Small intestine (tissue), 7 donors: ENCODE measurements around the gene AIG1. TPM values are rescaled to one million over a fixed set of nuclear protein-coding genes. Genes with fewer than 3 reads are reported as not detected.

Experiments used
- DNase-seq, 2 donors: peaks; one replicate each; pipeline versions ENCODE4 v3.0.0 to v3.0.0-alpha.2; 2013
- FAIRE-seq: peaks from 2 replicates; lab custom pipeline; 2012; peaks lifted over from hg19 to GRCh38; lab: Jason Lieb, UNC
- H3K27ac ChIP-seq, 3 donors: one replicate each; pipeline ENCODE4 v1.5.1; 2013; ENCODE audit warnings: low read length in 2 of 3, mild to moderate bottlenecking in 2 of 3, control low read depth in 1 of 3, inconsistent platforms in 1 of 3, low read depth in 1 of 3, moderate library complexity in 1 of 3
- H3K27me3 ChIP-seq, 3 donors: one replicate each; pipeline ENCODE4 v1.6.1; 2013; ENCODE audit warnings: low read length in 3 of 3, inconsistent platforms in 1 of 3; ENCODE audit not compliant: control insufficient read depth in 3 of 3, insufficient read depth in 3 of 3
- H3K36me3 ChIP-seq, 3 donors: one replicate each; pipeline ENCODE4 v1.6.1; 2013; ENCODE audit warnings: low read length in 3 of 3, inconsistent platforms in 1 of 3, low read depth in 1 of 3, mild to moderate bottlenecking in 1 of 3, moderate library complexity in 1 of 3; ENCODE audit not compliant: control insufficient read depth in 3 of 3, insufficient read depth in 2 of 3
- H3K4me1 ChIP-seq, 3 donors: one replicate each; pipeline ENCODE4 v1.6.1; 2013; ENCODE audit warnings: low read length in 2 of 3, inconsistent platforms in 1 of 3, low read depth in 1 of 3, mild to moderate bottlenecking in 1 of 3, moderate library complexity in 1 of 3; ENCODE audit not compliant: control insufficient read depth in 3 of 3, insufficient read depth in 2 of 3
- H3K4me3 ChIP-seq, 3 donors: one replicate each; pipeline ENCODE4 v1.5.1; 2013; ENCODE audit warnings: low read length in 3 of 3, control low read depth in 1 of 3, inconsistent platforms in 1 of 3, low read depth in 1 of 3, mild to moderate bottlenecking in 1 of 3, moderate library complexity in 1 of 3
- H3K9me3 ChIP-seq, 2 donors: one replicate each; pipeline ENCODE4 v1.6.1; 2013; ENCODE audit warnings: low read depth in 1 of 2, low read length in 1 of 2; ENCODE audit not compliant: control insufficient read depth in 2 of 2, insufficient read depth in 1 of 2
- WGBS, 3 donors: extraction: QIAGEN DNeasy Blood & Tissue Kit; methylation state at CpG; one replicate each; pipeline ENCODE4 v1.1.7; 2013; 5-methylcytosine and 5-hydroxymethylcytosine counted together
- polyA plus RNA-seq, 4 donors: library from polyadenylated mRNA; stranded (reverse) in 3 of 4; unstranded in 1 of 4; fragments of 200-250 nt in 3 of 4; fragments of 120-200 nt in 1 of 4; gene quantifications; one replicate each; pipeline versions ENCODE4 v1.2.1 to v1.2.3, GENCODE V29; 2013
- donor health status: healthy with polysubstance abuse.
- donor health status: control.
- donor health status: control.
- donor health status: Bipolar disorder and iron deficiency.
- donor health status: healthy.

The AIG1 gene
- polyA plus RNA-seq, 4 donors = 56.6 to 244 (median 79.0) TPM

DNA sequence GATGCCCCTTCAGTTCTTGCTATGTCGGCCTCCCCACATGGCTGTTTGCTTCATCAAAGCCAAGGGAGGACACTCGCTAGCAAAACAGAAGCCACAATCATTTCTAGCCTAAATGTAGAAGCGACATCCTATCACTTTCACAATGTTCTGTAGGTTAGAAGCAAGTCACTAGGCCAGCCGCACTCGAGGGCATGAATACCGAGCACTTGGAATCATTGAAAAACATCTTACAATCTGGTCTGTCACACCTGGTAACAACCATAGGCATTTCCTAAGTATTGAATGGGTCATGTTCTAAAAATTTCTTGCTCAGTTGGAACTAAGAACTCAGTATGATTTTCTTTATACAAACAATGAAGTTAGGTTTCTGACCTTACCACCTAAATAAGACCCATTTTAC, 192.3 kb downstream of the AIG1 start:
- no peaks in the 10 kb centered on the region for H3K4me1 ChIP-seq
- no peaks in the 10 kb centered on the region for H3K27me3 ChIP-seq
- H3K9me3 ChIP-seq = peaks cover 0 to 4% of the 10 kb centered on the region in 2 donors
- H3K36me3 ChIP-seq = peaks cover 0 to 16% (median 0%) of the 10 kb centered on the region in 3 donors
- FAIRE-seq = no peak
- H3K4me3 ChIP-seq = no peak overlapping the region
- no peak overlapping the region for H3K27ac ChIP-seq
- WGBS, 3 donors = 92 to 96% (median 94%) methylated on average over 6 of the region's 6 CpGs
- no peak for DNase-seq

DNA sequence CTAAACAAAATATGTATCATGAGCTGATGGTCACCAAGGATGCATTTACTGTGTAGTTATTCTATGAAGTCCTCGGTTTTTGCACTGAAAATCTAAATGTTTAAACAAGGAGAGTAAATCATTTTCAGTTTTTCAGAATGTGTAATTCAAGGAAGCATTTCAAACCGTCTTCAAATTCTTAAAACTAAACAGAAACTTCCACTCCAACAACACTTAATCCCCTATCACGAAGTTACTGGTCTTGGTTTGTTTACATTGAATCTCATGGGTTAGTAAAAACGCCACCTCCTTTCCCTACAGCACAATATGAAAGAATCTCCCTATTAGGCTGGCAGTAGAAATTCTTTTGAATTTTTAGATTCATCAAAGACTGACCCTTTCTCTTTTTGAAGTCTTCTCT, 192.9 kb downstream of the AIG1 start:
- H3K36me3 ChIP-seq = peaks cover 0 to 16% (median 0%) of the 10 kb centered on the region in 3 donors
- no peaks in the 10 kb centered on the region for H3K27me3 ChIP-seq
- 63 to 78% (median 74%) methylated on average over 4 of the region's 4 CpGs for WGBS, 3 donors
- H3K4me3 ChIP-seq = no peak overlapping the region
- peaks cover 0 to 4% of the 10 kb centered on the region in 2 donors for H3K9me3 ChIP-seq
- FAIRE-seq = no peak
- H3K4me1 ChIP-seq = no peaks in the 10 kb centered on the region
- no peak for DNase-seq
- H3K27ac ChIP-seq = no peak overlapping the region

DNA sequence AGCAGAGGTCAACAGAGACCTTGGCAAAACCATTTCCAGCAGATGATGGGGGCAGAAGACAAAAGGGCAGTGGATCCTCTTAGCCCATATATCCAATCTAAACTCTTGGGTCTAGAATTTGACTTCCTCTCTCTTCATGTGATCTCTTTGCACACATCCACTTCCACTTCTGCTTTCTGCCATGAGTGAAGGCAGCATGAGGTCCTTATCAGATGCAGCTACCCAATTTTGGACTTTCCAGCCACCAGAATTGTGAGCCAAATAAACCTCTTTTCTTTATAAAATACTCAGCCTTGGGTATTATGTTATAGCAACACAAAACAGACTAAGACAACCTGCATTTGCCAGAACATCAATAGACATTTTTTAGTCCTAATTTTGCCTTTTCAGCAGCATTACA, 198.3 kb downstream of the AIG1 start:
- H3K4me1 ChIP-seq = no peaks in the 10 kb centered on the region

DNA sequence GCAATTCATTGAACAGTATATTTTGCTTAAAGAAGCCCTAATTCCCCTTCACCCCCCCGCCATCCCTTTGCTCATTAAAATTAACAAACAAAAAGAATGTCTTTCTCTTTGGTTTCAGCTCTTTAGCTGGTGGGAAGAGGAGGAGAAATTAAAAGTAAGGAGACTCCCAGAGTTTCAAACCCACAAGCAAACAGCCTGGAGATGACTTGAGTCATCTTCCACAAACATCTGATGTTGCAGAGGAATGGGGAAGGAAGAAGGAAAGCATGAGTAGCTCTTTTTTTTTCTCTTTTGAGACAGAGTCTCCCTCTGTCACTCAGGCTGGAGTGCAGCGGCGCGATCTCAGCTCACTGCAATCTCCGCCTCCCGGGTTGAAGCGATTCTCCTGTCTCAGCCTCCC, 200.2 kb downstream of the AIG1 start:
- 96 to 98% (median 98%) methylated on average over 7 of the region's 7 CpGs for WGBS, 3 donors
- no peaks in the 10 kb centered on the region for H3K9me3 ChIP-seq
- H3K27me3 ChIP-seq = no peaks in the 10 kb centered on the region
- FAIRE-seq = no peak
- H3K36me3 ChIP-seq = peaks cover 0 to 3% (median 3%) of the 10 kb centered on the region in 3 donors
- H3K27ac ChIP-seq = no peak overlapping the region
- no peak overlapping the region for H3K4me3 ChIP-seq
- DNase-seq = no peak
- H3K4me1 ChIP-seq = no peaks in the 10 kb centered on the region

More for the DNA sequence above, 198.3 kb downstream of the AIG1 start:
- Histone ChIP-seq H3K36me3 (peaks cover 0 to 3% (median 0%) of the 10 kb centered on the region in 3 donors), H3K4me3 (no peak overlapping the region), H3K27ac (no peak overlapping the region), H3K27me3 (no peaks in the 10 kb centered on the region), H3K9me3 (no peaks in the 10 kb centered on the region)
- DNase-seq (no peak), FAIRE-seq (no peak)

DNA sequence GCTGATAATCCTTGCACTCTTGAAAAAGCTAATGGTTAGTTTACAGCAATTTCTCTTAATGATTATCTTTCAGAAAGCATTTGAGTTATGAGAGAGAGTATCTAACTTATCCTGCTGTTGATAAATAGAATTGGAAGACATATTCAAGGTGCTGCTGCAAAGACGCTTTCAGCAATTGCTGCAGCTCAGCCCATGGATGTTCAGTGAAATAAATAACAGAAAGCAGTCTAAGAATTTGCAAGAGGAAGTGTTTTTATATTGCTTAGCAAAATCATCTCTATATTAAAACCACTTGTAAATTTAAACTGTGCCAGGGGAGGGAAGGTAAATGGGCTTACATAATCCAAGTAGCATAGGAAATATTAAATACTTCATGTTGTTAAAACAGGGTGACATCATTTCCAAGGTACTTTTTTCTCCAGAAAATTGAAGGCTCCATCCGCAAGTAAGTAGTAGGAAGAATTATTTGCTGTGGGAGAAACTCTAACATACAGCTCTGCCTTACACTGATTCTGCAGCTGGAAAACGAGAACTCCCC, 201.3 kb downstream of the AIG1 start:
- H3K27ac ChIP-seq = no peak overlapping the region
- H3K4me3 ChIP-seq = no peak overlapping the region
- H3K4me1 ChIP-seq = no peaks in the 10 kb centered on the region
- no peaks in the 10 kb centered on the region for H3K9me3 ChIP-seq
- H3K27me3 ChIP-seq = no peaks in the 10 kb centered on the region
- 83 to 87% (median 87%) methylated on average over 3 of the region's 3 CpGs for WGBS, 3 donors
- DNase-seq (no peak), FAIRE-seq (no peak)
- peaks cover 0 to 5% (median 3%) of the 10 kb centered on the region in 3 donors for H3K36me3 ChIP-seq

DNA sequence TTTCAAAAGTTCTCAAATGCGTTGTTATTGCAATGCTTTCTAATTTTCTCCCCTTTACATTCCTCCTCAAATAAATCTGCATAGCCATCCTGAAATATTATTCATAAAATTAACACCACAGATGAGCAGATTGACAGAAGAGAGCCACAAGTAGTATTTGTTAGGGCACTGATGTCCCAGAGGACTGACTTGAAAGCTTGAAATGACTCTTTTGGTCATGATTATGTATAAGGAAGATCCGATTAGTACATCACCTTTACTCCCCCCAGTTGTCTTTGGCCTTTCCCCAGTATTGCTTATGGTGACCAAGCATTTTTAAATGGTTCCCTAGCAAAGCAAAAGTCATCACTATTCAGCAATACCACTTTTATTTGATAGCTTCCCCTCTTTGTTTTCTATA, 202.2 kb downstream of the AIG1 start:
- no peak for FAIRE-seq
- WGBS, 3 donors = 87 to 90% (median 88%) methylated on average over 2 of the region's 2 CpGs
- no peak overlapping the region for H3K4me3 ChIP-seq

DNA sequence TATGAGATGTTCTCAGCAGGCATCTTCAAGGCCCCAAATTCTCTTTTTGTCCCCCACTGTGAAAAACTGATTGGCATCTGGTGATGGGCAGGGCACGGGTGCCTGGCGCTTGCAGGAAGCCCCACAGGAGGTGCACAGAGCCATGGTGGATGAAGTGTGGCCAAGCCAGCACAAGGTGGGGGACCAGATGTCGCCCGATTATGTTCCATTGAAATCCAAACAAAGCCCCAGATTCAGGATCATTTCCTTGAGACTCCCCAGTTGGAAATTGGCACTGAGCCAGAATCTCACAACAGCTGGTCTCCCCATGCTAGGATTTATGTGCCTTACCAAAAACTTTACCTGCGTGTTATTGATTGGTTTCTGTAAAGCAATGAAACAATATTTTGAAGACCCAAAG, 203.7 kb downstream of the AIG1 start:
- 86 to 93% (median 93%) methylated on average over 5 of the region's 5 CpGs for WGBS, 3 donors
- peaks cover 0 to 5% (median 3%) of the 10 kb centered on the region in 3 donors for H3K36me3 ChIP-seq
- H3K4me1 ChIP-seq = no peaks in the 10 kb centered on the region
- H3K9me3 ChIP-seq = no peaks in the 10 kb centered on the region
- H3K27me3 ChIP-seq = no peaks in the 10 kb centered on the region
- DNase-seq (no peak), FAIRE-seq (no peak)
- no peak overlapping the region for H3K4me3 ChIP-seq
- H3K27ac ChIP-seq = no peak overlapping the region

More for the DNA sequence above, 202.2 kb downstream of the AIG1 start:
- Histone ChIP-seq H3K9me3 (no peaks in the 10 kb centered on the region), H3K27me3 (no peaks in the 10 kb centered on the region), H3K27ac (no peak overlapping the region), H3K4me1 (no peaks in the 10 kb centered on the region), H3K36me3 (peaks cover 0 to 5% (median 3%) of the 10 kb centered on the region in 3 donors)
- no peak for DNase-seq

DNA sequence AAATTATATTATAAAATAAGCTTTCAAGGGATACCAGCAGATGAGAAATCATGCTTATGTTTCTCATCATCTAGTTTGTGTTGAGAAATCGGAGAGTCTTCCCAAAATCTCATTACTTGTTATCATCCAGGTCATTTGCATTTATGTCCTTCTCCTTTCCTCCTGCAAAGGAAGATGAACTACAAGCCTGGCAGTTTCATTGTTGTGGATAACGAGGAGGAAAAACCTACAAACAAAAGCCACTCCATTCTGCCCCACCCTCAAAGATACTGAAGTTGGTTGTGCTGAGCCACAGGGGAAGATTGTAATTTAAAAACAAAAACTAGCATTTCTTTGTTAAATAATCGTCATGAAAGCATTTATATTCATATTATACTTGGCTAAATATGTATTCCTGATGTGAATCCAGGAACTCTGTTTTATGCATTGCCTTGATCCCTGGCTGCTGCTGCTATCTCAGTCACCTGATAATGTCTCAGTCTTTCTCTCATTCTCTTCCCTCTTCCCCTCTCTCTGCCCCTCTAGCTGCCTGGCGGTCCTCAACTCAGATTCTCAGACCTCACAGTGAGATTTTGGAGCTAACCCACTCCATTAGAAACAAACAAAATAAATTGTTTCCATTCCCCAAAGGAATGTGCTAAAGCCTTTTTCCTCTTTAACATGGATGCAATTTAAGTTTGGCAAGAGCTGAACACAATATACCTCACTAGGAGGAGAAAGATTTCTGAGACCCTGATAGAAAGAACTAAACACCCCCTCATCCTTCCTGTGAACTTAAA, 204.5 kb downstream of the AIG1 start:
- H3K27ac ChIP-seq = no peak overlapping the region
- no peaks in the 10 kb centered on the region for H3K9me3 ChIP-seq
- H3K36me3 ChIP-seq = peaks cover 0 to 5% (median 3%) of the 10 kb centered on the region in 3 donors
- H3K4me3 ChIP-seq = no peak overlapping the region
- DNase-seq (no peak), FAIRE-seq (no peak)
- no peaks in the 10 kb centered on the region for H3K4me1 ChIP-seq
- no peaks in the 10 kb centered on the region for H3K27me3 ChIP-seq
- WGBS, 3 donors = 65 to 86% (median 85%) methylated on average over 4 of the region's 4 CpGs
